Measurements from ENCODE around the gene MAD1L1.
"Not testable (repeated sequence)": the region's sequence is repeated elsewhere in the genome, so short reads cannot be mapped to it uniquely, and the experiment has no call there.

The MAD1L1 gene

DNA sequence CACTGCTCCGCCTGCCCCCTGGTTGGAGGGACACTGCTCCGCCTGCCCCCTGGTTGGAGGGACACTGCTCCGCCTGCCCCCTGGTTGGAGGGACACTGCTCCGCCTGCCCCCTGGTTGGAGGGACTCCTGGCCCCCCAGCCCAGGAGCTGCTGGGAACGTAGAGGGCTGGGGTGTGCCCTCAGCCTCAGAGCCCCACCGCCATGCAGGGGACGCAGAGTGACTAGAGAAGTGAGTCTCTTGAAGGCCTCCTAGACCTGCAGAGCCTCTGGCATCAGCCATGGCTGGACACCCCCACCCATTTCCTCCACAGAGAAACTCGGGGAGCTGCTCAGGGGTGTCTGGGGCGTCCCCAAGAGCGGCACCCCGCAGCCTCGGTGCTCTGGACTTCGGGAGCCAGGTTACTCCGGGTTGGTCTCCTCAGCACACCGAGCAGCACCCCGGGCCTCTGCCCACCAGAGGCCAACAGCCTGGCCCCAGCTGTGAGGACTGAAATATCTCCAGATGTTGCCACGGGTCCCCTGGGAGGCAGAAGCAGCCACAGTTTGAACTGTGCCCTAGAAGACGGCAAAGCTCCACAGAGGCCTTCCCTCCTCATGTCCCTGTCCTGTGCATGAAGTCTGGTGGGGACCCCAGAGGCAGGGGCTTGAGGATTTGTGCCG, 370.8 kb downstream of the MAD1L1 start:
- TF ChIP-seq ESRRG (CRISPR knock-in tag; IDR thresholded peaks at IDR 0.05) = no peak
- TF ChIP-seq SNAI2 (CRISPR knock-in tag; IDR thresholded peaks at IDR 0.05) = no peak
- no peak for TF ChIP-seq TOX (CRISPR knock-in tag; IDR thresholded peaks at IDR 0.05; ENCODE audit: borderline replicate concordance)
- TF ChIP-seq TCF4 (CRISPR knock-in tag; IDR thresholded peaks at IDR 0.05; ENCODE audit: borderline replicate concordance) = no peak
- no peak for TF ChIP-seq ZFP3 (CRISPR knock-in tag; IDR thresholded peaks at IDR 0.05)
- TF ChIP-seq, protein P1, sequence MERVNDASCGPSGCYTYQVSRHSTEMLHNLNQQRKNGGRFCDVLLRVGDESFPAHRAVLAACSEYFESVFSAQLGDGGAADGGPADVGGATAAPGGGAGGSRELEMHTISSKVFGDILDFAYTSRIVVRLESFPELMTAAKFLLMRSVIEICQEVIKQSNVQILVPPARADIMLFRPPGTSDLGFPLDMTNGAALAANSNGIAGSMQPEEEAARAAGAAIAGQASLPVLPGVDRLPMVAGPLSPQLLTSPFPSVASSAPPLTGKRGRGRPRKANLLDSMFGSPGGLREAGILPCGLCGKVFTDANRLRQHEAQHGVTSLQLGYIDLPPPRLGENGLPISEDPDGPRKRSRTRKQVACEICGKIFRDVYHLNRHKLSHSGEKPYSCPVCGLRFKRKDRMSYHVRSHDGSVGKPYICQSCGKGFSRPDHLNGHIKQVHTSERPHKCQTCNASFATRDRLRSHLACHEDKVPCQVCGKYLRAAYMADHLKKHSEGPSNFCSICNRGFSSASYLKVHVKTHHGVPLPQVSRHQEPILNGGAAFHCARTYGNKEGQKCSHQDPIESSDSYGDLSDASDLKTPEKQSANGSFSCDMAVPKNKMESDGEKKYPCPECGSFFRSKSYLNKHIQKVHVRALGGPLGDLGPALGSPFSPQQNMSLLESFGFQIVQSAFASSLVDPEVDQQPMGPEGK (CRISPR knock-in tag; IDR thresholded peaks at IDR 0.05; ENCODE audit: borderline replicate concordance) = no peak
- TF ChIP-seq PPARA (CRISPR knock-in tag; IDR thresholded peaks at IDR 0.05; ENCODE audit: borderline replicate concordance) = no peak
- TF ChIP-seq, protein P2, sequence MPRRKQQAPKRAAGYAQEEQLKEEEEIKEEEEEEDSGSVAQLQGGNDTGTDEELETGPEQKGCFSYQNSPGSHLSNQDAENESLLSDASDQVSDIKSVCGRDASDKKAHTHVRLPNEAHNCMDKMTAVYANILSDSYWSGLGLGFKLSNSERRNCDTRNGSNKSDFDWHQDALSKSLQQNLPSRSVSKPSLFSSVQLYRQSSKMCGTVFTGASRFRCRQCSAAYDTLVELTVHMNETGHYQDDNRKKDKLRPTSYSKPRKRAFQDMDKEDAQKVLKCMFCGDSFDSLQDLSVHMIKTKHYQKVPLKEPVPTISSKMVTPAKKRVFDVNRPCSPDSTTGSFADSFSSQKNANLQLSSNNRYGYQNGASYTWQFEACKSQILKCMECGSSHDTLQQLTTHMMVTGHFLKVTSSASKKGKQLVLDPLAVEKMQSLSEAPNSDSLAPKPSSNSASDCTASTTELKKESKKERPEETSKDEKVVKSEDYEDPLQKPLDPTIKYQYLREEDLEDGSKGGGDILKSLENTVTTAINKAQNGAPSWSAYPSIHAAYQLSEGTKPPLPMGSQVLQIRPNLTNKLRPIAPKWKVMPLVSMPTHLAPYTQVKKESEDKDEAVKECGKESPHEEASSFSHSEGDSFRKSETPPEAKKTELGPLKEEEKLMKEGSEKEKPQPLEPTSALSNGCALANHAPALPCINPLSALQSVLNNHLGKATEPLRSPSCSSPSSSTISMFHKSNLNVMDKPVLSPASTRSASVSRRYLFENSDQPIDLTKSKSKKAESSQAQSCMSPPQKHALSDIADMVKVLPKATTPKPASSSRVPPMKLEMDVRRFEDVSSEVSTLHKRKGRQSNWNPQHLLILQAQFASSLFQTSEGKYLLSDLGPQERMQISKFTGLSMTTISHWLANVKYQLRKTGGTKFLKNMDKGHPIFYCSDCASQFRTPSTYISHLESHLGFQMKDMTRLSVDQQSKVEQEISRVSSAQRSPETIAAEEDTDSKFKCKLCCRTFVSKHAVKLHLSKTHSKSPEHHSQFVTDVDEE (CRISPR knock-in tag; IDR thresholded peaks at IDR 0.05) = no peak
- no peak for TF ChIP-seq ZNF70 (CRISPR knock-in tag; IDR thresholded peaks at IDR 0.05)
- TF ChIP-seq BACH2 (CRISPR knock-in tag; IDR thresholded peaks at IDR 0.05; ENCODE audit: borderline replicate concordance) = no peak
- TF ChIP-seq GLIS3 (CRISPR knock-in tag; IDR thresholded peaks at IDR 0.05) = no peak
- TF ChIP-seq ZFP30 (CRISPR knock-in tag; IDR thresholded peaks at IDR 0.05) = no peak
- no peak for ATAC-seq

DNA sequence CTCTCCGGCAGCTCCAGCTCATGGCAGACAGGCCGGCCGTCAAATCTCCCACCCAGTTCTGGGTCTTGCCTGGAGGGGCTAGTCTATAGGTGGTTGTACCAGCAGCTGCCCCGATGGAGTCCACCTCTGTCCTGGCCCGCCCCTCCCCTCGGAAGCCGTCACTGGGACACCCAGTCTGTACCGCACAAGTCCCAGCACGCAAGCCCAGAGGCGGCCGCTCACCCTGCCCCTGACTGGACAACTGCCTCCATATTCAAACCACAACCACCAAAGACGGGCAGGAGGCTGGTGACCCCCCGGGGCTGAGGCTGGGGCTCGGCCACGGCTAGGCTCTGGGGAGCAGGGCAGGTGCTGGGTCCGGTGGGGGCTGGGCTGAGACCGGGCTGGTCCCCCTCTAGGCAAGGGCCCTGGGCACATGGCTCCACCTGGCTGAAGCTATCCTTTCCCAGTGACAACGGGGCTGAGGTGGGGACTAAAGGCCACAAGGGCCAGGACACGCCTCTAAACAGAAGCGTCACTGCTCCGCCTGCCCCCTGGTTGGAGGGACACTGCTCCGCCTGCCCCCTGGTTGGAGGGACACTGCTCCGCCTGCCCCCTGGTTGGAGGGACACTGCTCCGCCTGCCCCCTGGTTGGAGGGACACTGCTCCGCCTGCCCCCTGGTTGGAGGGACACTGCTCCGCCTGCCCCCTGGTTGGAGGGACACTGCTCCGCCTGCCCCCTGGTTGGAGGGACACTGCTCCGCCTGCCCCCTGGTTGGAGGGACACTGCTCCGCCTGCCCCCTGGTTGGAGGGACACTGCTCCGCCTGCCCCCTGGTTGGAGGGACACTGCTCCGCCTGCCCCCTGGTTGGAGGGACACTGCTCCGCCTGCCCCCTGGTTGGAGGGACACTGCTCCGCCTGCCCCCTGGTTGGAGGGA, 371.6 kb downstream of the MAD1L1 start:
- ATAC-seq = not testable (repeated sequence)

DNA sequence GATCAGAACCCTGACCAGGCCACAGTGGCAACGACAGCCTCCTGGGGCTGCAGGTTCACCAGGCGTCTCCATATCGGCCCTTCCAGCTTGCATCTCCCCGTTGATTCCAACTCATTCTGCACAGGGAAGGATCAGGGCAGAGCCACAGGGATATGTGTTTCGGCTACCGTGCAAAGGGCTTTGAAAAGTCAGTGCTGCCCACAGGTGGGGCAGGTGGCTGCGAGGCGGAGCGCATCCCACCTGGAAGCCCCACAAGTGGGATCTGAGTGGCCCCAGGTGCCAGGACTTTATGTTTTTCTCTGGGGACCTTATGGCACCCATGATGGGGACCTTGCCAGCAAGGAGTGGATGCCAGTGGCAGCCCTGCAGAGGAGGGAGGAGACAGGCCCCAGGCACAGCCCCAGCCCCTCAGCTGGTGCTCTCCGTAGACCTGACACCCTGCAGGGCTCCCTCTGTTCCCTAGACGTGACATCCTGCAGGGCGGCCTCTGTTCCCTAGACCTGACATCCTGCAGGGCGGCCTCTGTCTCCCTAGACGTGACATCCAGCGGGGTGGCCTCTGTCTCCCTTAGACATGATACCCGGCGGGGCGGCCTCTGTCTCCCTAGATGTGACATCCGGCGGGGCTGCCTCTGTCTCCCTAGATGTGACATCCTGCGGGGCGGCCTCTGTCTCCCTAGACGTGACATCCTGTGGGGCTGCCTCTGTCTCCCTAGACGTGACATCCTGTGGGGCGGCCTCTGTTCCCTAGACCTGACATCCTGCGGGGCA, 373.3 kb downstream of the MAD1L1 start:
- TF ChIP-seq RARB (CRISPR knock-in tag; IDR thresholded peaks at IDR 0.05) (no peak), TCF4 (CRISPR knock-in tag; IDR thresholded peaks at IDR 0.05; ENCODE audit: borderline replicate concordance) (no peak), PPARA (CRISPR knock-in tag; IDR thresholded peaks at IDR 0.05; ENCODE audit: borderline replicate concordance) (no peak), ZFP3 (CRISPR knock-in tag; IDR thresholded peaks at IDR 0.05) (no peak), GLIS3 (CRISPR knock-in tag; IDR thresholded peaks at IDR 0.05) (no peak)
- no peak for ATAC-seq

DNA sequence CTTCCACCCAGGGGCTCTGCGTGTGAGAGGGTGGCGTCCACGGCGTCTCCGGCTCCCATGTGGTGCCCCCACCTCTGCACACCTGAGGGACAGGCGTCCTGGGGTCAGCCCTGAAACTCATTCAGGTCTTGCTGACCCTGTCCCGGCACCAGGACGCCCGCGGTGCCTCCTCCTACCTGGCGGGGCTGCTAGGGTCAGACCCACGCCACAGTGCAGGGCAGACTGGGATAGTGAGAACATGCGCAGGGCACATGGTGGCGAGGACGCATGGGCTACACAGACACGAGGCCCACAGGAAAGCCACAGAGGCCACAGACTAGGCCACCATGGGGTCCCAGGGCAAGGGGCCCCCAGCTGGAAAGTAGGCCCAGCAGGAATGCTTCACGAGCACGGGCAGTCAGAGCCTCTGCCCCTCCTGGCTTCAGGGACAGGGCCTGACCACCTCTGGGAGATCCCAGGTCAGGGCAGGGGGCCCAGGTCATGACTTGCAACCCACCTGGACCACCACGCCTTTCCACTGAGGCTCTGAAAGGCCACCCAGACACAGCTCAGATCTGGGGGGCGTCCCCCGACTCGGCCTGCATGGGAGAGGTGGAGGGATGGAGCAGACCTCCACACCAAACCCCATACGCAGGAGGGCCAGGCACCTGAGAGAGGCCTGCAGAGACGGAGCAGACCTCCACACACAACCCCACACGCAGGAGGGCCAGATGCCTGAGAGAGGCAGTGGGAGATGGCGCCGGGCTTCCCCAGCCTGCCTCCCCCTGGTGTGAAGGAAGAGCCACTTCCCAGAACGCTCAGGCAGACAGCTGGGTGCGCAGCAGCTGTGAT, 374.1 kb downstream of the MAD1L1 start:
- no peak for TF ChIP-seq TOX (CRISPR knock-in tag; IDR thresholded peaks at IDR 0.05; ENCODE audit: borderline replicate concordance)
- TF ChIP-seq, protein P3, sequence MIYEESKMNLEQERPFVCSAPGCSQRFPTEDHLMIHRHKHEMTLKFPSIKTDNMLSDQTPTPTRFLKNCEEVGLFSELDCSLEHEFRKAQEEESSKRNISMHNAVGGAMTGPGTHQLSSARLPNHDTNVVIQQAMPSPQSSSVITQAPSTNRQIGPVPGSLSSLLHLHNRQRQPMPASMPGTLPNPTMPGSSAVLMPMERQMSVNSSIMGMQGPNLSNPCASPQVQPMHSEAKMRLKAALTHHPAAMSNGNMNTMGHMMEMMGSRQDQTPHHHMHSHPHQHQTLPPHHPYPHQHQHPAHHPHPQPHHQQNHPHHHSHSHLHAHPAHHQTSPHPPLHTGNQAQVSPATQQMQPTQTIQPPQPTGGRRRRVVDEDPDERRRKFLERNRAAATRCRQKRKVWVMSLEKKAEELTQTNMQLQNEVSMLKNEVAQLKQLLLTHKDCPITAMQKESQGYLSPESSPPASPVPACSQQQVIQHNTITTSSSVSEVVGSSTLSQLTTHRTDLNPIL (CRISPR knock-in tag; IDR thresholded peaks at IDR 0.05; ENCODE audit: low read depth) = no peak
- ATAC-seq = no peak

All from SK-N-SH treated with all-trans-retinoic acid at 6 μM for 48 hours (cell line).